ENCODE results near the gene MCTP2.

MCTP2 gene

DNA sequence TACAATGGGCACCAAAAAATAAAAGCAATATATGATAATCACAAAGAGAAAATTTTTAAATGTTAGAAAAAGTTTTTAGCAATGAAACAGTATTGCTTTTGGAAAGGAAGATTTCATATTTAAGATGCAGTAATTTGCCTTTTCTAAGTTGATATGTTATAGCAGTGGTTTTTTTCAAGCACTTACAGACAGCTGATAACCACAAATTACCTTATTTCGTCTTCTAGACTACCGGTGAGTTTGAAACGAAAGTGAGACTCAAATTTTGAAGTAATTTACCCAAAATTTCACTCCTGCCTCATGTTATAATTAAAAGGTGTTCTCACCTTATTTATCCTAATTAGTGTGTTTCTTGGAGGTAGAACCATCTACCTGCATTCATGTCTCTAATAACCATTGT, 207.8 kb downstream of the MCTP2 start:
- DNase-seq (ENCODE audit: low spot score), result no peak
- TF ChIP-seq, protein P1, sequence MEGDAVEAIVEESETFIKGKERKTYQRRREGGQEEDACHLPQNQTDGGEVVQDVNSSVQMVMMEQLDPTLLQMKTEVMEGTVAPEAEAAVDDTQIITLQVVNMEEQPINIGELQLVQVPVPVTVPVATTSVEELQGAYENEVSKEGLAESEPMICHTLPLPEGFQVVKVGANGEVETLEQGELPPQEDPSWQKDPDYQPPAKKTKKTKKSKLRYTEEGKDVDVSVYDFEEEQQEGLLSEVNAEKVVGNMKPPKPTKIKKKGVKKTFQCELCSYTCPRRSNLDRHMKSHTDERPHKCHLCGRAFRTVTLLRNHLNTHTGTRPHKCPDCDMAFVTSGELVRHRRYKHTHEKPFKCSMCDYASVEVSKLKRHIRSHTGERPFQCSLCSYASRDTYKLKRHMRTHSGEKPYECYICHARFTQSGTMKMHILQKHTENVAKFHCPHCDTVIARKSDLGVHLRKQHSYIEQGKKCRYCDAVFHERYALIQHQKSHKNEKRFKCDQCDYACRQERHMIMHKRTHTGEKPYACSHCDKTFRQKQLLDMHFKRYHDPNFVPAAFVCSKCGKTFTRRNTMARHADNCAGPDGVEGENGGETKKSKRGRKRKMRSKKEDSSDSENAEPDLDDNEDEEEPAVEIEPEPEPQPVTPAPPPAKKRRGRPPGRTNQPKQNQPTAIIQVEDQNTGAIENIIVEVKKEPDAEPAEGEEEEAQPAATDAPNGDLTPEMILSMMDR (IDR thresholded peaks at IDR 0.05; ENCODE audit: extremely low read depth, missing control alignments), result no peak

DNA sequence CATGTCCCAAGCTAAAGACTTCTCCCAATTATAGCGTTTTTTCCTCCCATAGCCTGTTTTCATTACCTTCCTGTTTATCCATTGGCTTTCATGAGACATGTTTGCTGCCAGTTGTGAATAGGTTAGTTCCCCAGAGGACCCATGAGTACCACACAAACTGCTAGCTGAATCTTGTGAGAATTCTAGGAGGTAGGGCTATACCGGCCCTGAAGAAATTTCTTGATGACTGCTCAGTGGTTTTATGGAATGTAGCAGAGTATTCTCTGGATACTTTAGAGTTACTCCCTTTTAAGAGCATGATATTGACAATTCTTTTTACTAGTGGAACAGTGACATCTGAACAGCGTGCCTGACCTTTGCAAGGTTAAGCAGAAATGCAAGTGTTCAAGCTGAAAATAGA, 210.4 kb downstream of the MCTP2 start:
- TF ChIP-seq, protein P1 (IDR thresholded peaks at IDR 0.05; ENCODE audit: extremely low read depth, missing control alignments), result no peak
- DNase-seq (ENCODE audit: low spot score), result no peak

DNA sequence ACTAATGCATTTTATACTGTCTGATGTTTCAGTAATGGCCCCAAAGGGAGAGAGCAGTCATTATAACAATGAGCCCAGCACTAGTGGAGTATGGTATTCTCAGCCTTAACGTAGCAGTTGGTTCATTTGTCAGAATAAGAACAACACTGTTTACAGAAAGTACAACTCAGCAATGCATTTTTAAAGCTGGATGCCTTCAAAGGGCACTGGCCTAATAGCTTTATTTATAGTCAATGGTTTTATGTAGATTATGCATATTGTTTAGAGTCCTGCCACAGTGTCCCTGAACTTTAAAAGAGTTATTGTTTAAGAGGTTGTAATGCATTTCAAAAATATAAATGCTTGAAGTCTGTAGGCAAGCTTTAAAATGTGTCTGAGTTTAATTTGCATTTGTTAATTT, 211.1 kb downstream of the MCTP2 start:
- TF ChIP-seq, protein P1 (IDR thresholded peaks at IDR 0.05; ENCODE audit: extremely low read depth, missing control alignments), result no peak

DNA sequence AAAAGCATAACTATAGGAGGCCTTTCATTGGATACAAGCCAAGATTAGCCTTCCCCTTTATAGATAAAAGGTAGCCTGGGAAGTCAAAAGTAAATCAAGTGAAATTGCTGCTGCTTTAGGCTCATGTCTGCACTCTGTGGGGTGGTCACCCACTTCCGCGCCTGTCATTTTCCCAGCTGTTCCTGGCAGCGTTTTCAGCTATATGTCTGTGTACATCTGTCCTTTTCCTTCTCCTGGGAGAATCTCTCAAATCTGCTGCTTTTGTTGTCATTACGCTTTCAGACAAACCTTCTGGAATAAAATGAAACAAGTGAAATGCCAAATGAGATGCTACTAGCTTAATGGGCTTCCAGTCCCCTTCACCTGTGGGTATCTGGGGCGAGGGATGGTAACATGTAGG, 211.8 kb downstream of the MCTP2 start:
- TF ChIP-seq, protein P1 (IDR thresholded peaks at IDR 0.05; ENCODE audit: extremely low read depth, missing control alignments), result no peak
- DNase-seq (ENCODE audit: low spot score), result no peak

More for the DNA sequence above, 211.1 kb downstream of the MCTP2 start:
- DNase-seq (ENCODE audit: low spot score), result no peak

DNA sequence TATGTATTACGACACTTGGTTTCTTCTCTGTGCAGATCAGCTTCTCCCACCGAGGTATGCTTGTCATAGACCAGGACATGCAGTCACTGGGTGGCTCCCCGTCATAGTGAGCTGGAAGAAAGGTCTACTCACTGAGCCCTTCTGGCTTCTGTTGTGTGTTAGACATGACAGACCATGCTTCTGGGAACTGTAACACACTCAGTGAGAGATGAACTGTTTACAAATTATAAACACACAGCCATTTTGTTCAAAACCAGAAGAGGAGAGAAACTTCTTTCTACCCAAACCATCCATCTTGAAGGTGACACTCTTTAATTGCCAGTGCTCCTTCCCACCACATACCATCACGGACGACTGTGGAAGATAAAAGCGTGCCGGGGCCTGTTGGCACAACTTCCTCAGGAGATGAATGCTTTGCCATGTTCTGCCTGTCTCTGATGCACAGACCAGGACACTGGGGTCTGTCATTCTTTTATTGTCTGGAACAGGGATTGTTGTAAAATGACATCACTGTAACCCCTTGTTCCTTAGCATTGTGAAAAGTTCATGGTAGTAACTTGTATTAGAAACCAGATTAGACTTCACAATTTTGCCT, 214.3 kb downstream of the MCTP2 start:
- TF ChIP-seq, protein P1 (IDR thresholded peaks at IDR 0.05; ENCODE audit: extremely low read depth, missing control alignments), result no peak
- DNase-seq (ENCODE audit: low spot score), result no peak

DNA sequence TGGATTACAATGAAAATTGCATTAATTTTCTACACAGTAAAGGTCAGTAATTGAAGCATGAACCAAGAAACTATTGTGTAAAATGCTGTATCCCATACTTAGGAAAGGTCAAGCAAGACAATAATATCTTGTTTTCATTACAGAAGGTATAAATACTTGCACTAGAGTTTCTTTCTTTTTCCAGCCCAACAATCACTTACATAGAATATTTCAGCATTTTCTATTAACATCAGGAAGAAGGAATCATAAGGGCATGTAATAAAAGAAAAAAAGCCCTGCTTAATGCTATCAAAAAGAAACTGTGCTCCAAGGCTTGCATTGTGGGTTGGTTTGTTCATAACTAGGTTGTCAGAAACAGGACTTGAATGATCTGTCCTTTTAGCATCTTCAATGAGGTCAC, 215.1 kb downstream of the MCTP2 start:
- DNase-seq (ENCODE audit: low spot score), result no peak
- TF ChIP-seq, protein P1 (IDR thresholded peaks at IDR 0.05; ENCODE audit: extremely low read depth, missing control alignments), result no peak

DNA sequence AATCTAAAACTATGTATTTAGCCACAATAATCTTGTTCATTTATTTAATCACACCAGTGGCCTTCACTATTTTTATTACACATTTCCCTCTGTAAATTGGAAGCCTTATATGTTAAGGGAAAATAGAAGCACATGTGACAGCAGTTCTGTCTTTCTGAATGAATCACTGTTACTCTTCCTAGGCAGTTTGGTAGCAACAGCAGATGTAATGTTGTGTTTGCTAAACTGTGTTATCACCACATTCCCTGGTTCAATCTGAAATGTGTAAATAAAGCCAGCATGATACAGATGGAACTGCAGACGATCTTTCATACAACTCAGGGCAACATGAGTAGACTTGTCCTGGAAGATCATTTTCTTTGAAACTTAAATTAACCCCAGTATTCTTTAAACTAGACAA, 220.1 kb downstream of the MCTP2 start:
- TF ChIP-seq, protein P1 (IDR thresholded peaks at IDR 0.05; ENCODE audit: extremely low read depth, missing control alignments), result no peak
- no peak for DNase-seq (ENCODE audit: low spot score)
